Spleen (tissue), 10 donors: ENCODE data around the gene FAAH. TPM values are rescaled to one million over a fixed set of nuclear protein-coding genes. Genes with fewer than 3 reads are reported as not detected.

ENCODE experiments used
- polyA plus RNA-seq, 3 donors: library from polyadenylated mRNA; stranded (reverse); fragments of 200-250 nt; gene quantifications; one replicate each; pipeline ENCODE4 v1.2.1, GENCODE V29; 2013
- total RNA-seq, 7 donors: library from RNA; depleted of rRNA in 3 of 7; stranded (reverse); fragments of >200 nt in 3 of 7; fragmentation: NEBNext Ultra II Directional in 4 of 7; extraction: Animal tissue kit (Norgen Biotek cat#: 25700) in 4 of 7; gene quantifications; one replicate each; pipeline versions ENCODE4 v1.1.0 to v1.2.1, GENCODE V29; 2016 to 2021
- donor health status: healthy with polysubstance abuse.
- donor health status: DM: no; HTN: no; CAD: no; lungs with moderate emphysema.
- donor health status: DM: no; HTN: no; CAD: no.
- donor health status: Bipolar disorder and iron deficiency.
- donor health status: healthy.
- donor health status: DM: no; HTN: no; CAD: no.
- donor health status: DM: yes; HTN: yes; CAD: no.

Gene FAAH
- total and polyA plus RNA-seq, 10 donors, result 5.2 to 15.3 (median 7.8) TPM

Other genes with a start within 250 kb of the FAAH start
- gene TSPAN1, start 219.2 kb upstream of the FAAH start, total RNA-seq, result 1 to 10 TPM in 4 of 7 donors, under 1 TPM in 1, not detected in 2; 0.85 to 3.2 (median 1.6) TPM
- 1 to 10 TPM in 2 of 3 donors, under 1 TPM in 1; 0.96 to 2.2 (median 1.4) TPM for gene TSPAN1, start 219.2 kb upstream of the FAAH start, polyA plus RNA-seq
- gene P3R3URF, start 217.8 kb upstream of the FAAH start, total RNA-seq, result not detected
- not detected for gene P3R3URF, start 217.8 kb upstream of the FAAH start, polyA plus RNA-seq
- gene POMGNT1, start 195.9 kb upstream of the FAAH start, total RNA-seq, result 10 to 100 TPM; 29.8 to 59.5 (median 32.8) TPM
- 10 to 100 TPM; 21.6 to 38.0 (median 31.3) TPM for gene POMGNT1, start 195.9 kb upstream of the FAAH start, polyA plus RNA-seq
- gene LURAP1, start 191.0 kb upstream of the FAAH start, total RNA-seq, result 10 to 100 TPM in 1 of 7 donors, 1 to 10 TPM in 6; 3.4 to 13.4 (median 3.7) TPM
- gene LURAP1, start 191.0 kb upstream of the FAAH start, polyA plus RNA-seq, result 1 to 10 TPM in 1 of 3 donors, under 1 TPM in 2; 0.73 to 2.0 (median 0.87) TPM
- gene RAD54L, start 146.6 kb upstream of the FAAH start, total RNA-seq, result 1 to 10 TPM; 2.4 to 9.2 (median 2.9) TPM
- 1 to 10 TPM; 2.9 to 4.1 (median 2.9) TPM for gene RAD54L, start 146.6 kb upstream of the FAAH start, polyA plus RNA-seq
- 10 to 100 TPM; 38.2 to 57.2 (median 47.6) TPM for gene LRRC41, start 90.7 kb upstream of the FAAH start, total RNA-seq
- gene LRRC41, start 90.7 kb upstream of the FAAH start, polyA plus RNA-seq, result 10 to 100 TPM; 13.3 to 24.3 (median 16.5) TPM
- 100 to 1,000 TPM; 106 to 386 (median 149) TPM for gene UQCRH, start 90.6 kb upstream of the FAAH start, total RNA-seq
- gene UQCRH, start 90.6 kb upstream of the FAAH start, polyA plus RNA-seq, result 100 to 1,000 TPM; 421 to 545 (median 474) TPM
- 10 to 100 TPM; 24.8 to 35.2 (median 28.0) TPM for gene NSUN4, start 53.5 kb upstream of the FAAH start, total RNA-seq
- gene NSUN4, start 53.5 kb upstream of the FAAH start, polyA plus RNA-seq, result 10 to 100 TPM in 1 of 3 donors, 1 to 10 TPM in 2; 7.2 to 14.6 (median 7.6) TPM
- not detected for gene DMBX1, start 95.5 kb downstream of the FAAH start, total RNA-seq
- gene DMBX1, start 95.5 kb downstream of the FAAH start, polyA plus RNA-seq, result not detected
- gene KNCN, start 157.3 kb downstream of the FAAH start, total RNA-seq, result not detected
- not detected for gene KNCN, start 157.3 kb downstream of the FAAH start, polyA plus RNA-seq
- 100 to 1,000 TPM in 5 of 7 donors, 10 to 100 TPM in 2; 67.3 to 169 (median 114) TPM for gene MKNK1, start 210.0 kb downstream of the FAAH start, total RNA-seq
- gene MKNK1, start 210.0 kb downstream of the FAAH start, polyA plus RNA-seq, result 10 to 100 TPM; 19.2 to 42.7 (median 35.6) TPM
- 10 to 100 TPM; 20.6 to 27.5 (median 24.5) TPM for gene MOB3C, start 222.5 kb downstream of the FAAH start, total RNA-seq
- 10 to 100 TPM in 2 of 3 donors, 1 to 10 TPM in 1; 8.2 to 17.6 (median 11.9) TPM for gene MOB3C, start 222.5 kb downstream of the FAAH start, polyA plus RNA-seq